Colonic mucosa (tissue), 4 donors: Measurements from ENCODE around the gene FGA. TPM values are rescaled to one million over a fixed set of nuclear protein-coding genes. Genes with fewer than 3 reads are reported as not detected.

Source experiments
- DNase-seq: peaks from one replicate; pipeline ENCODE4 v3.0.0-alpha.2; 2020
- H3K27ac ChIP-seq: fragments of 200-600 bp; one replicate; pipeline ENCODE4 v1.8.0; 2021
- H3K27me3 ChIP-seq: fragments of 200-600 bp; one replicate; pipeline ENCODE4 v1.8.0; 2021
- H3K36me3 ChIP-seq: fragments of 200-600 bp; one replicate; pipeline ENCODE4 v1.8.0; 2021
- H3K4me1 ChIP-seq: fragments of 200-600 bp; one replicate; pipeline ENCODE4 v1.8.0; 2021; ENCODE audit warnings: mild to moderate bottlenecking
- H3K4me3 ChIP-seq: fragments of 200-600 bp; one replicate; pipeline ENCODE4 v1.8.0; 2021
- H3K9ac ChIP-seq, 2 donors: one replicate each; pipeline ENCODE4 v1.7.0; 2013; ENCODE audit warnings: control low read depth in 2 of 2, low read depth in 2 of 2, low read length in 2 of 2
- H3K9me3 ChIP-seq: fragments of 200-600 bp; one replicate; pipeline ENCODE4 v1.8.0; 2021
- intact Hi-C: fragments of 100-400 bp; cut with DNase I; formaldehyde crosslinking; loops from one replicate; pipeline ENCODE4 v1.14.1; 2022
- total RNA-seq, 2 donors: library from RNA; stranded (reverse); fragmentation: NEBNext Ultra II Directional in 1 of 2; extraction: Animal tissue kit (Norgen Biotek cat#: 25700) in 1 of 2; gene quantifications; one replicate each; pipeline ENCODE4 v1.2.1, GENCODE V29; 2021
- TF ChIP-seq, protein P1 (sequence below): fragments of 200-600 bp; IDR thresholded peaks from one replicate; pipeline ENCODE4 v1.8.0; 2022; ENCODE audit warnings: antibody characterized with exemption, mild to moderate bottlenecking
- donor health status: healthy.
- donor health status: DM: no; HTN: no; CAD: no.
- donor health status: DM: no; HTN: no; CAD: no.

The FGA gene
- total RNA-seq, 2 donors from 2014 or later, result 0.24 to 9.2 TPM

DNA sequence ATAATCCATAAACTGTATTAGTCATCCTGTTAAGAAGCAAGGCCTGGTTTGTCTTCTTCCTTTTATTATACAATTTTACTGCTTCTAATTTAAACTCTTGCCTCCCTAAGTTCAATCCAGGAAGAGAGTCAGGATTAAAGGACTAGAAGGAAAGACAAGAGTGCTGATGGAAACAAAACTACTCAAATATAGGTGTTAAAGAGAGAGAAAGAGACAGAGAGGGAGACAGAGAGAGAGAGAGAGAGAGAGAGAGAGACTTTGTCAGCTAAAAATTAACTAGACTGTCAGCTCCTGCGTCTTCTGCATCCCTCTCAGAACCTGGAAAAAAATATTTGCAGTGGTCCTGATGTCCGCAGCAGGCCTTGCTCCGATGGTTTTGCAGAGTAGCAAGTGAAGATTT is 35.4 kb upstream of the FGA start:
- DNase-seq, result no peak
- intact Hi-C loops, result no loop called here
- no peak overlapping the region for H3K27ac ChIP-seq
- H3K9ac ChIP-seq, result no peak overlapping the region
- no peaks in the 10 kb centered on the region for H3K36me3 ChIP-seq
- no peaks in the 10 kb centered on the region for H3K27me3 ChIP-seq
- H3K9me3 ChIP-seq, result no peaks in the 10 kb centered on the region
- no peak overlapping the region for H3K4me3 ChIP-seq
- TF ChIP-seq, protein P1, sequence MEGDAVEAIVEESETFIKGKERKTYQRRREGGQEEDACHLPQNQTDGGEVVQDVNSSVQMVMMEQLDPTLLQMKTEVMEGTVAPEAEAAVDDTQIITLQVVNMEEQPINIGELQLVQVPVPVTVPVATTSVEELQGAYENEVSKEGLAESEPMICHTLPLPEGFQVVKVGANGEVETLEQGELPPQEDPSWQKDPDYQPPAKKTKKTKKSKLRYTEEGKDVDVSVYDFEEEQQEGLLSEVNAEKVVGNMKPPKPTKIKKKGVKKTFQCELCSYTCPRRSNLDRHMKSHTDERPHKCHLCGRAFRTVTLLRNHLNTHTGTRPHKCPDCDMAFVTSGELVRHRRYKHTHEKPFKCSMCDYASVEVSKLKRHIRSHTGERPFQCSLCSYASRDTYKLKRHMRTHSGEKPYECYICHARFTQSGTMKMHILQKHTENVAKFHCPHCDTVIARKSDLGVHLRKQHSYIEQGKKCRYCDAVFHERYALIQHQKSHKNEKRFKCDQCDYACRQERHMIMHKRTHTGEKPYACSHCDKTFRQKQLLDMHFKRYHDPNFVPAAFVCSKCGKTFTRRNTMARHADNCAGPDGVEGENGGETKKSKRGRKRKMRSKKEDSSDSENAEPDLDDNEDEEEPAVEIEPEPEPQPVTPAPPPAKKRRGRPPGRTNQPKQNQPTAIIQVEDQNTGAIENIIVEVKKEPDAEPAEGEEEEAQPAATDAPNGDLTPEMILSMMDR, result no peak
- peaks cover 3% of the 10 kb centered on the region for H3K4me1 ChIP-seq

DNA sequence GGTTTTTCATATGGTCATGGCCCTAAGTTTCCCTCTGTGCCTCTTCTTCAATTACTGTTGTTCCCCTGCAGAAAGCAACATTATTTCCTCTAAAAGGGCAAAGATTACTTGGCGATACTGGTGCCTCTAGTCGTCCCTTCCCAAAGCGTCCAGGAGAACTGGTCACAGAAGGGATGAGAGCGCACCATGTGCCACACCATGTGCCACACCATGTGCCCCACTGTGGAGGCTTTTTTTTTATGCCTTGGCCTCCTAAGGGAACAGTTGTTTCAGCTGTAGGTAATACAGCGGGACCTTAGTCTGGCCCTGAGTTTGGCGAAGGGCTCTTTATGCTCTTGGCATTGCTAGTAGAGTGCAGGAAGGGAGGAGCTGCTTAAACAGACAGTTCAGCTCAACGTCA is 33.5 kb upstream of the FGA start:
- H3K4me3 ChIP-seq, result no peak overlapping the region
- H3K27me3 ChIP-seq, result no peaks in the 10 kb centered on the region
- TF ChIP-seq, protein P1, result no peak
- H3K27ac ChIP-seq, result no peak overlapping the region
- no peaks in the 10 kb centered on the region for H3K9me3 ChIP-seq
- DNase-seq, result no peak
- peaks cover 3% of the 10 kb centered on the region for H3K4me1 ChIP-seq
- intact Hi-C loops, result loop anchor here (2.0 kb wide), 1 partner anchor 65 kb away; no protein-coding TSS in a partner anchor
- H3K9ac ChIP-seq, result no peak overlapping the region
- H3K36me3 ChIP-seq, result no peaks in the 10 kb centered on the region

DNA sequence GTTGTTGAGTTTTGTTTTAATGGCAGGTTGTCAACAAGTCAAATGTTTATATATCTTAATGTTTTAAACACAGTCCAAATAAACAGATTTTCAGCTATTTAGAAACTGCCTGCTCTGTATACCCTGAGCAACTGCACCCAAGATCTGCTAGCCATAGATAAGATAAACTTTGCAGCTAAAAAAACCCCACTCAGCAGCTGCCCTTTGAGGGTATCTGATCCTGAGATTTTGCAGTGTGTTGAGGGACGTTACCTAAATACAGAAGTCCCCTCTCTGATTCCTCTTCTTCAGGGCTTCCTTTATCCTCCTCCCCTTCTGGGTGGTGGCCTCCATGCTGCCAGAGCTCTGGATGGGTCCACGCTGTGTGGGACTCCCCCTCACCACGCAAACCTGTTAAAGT is 32.9 kb upstream of the FGA start:
- Histone ChIP-seq H3K36me3 (no peaks in the 10 kb centered on the region), H3K4me1 (peaks cover 3% of the 10 kb centered on the region), H3K9ac (no peak overlapping the region), H3K27ac (no peak overlapping the region), H3K4me3 (no peak overlapping the region), H3K27me3 (no peaks in the 10 kb centered on the region), H3K9me3 (no peaks in the 10 kb centered on the region)
- DNase-seq, result no peak
- intact Hi-C loops, result loop anchor here (2.0 kb wide), 1 partner anchor 65 kb away; no protein-coding TSS in a partner anchor
- TF ChIP-seq, protein P1, result no peak

DNA sequence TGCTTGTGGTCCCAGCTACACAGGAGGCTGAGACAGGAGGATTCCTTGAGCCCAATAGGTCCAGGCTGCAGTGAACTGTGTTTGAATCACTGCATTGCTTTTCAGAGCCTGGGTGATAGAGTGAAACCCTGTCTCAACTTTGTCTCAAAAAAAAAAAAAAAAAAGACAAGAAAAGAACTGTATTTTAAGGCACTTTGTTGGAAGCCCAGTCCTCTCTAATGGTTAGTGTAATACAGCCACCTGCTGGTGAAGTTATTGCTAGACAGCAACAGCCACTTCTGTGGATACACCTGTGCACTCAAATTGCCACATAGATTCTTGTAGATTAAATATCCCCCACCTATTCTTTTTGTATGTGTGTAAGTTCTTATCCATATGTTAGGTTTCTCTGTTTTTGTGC is 32.1 kb upstream of the FGA start:
- Histone ChIP-seq H3K27ac (no peak overlapping the region), H3K27me3 (no peaks in the 10 kb centered on the region), H3K9me3 (no peaks in the 10 kb centered on the region), H3K4me1 (peaks cover 3% of the 10 kb centered on the region), H3K9ac (no peak overlapping the region), H3K4me3 (no peak overlapping the region), H3K36me3 (no peaks in the 10 kb centered on the region)
- peak; percentile 24 for DNase-seq
- intact Hi-C loops, result loop anchor here (2.0 kb wide), 1 partner anchor 64 kb away; no protein-coding TSS in a partner anchor
- TF ChIP-seq, protein P1, result peak; percentile 44

DNA sequence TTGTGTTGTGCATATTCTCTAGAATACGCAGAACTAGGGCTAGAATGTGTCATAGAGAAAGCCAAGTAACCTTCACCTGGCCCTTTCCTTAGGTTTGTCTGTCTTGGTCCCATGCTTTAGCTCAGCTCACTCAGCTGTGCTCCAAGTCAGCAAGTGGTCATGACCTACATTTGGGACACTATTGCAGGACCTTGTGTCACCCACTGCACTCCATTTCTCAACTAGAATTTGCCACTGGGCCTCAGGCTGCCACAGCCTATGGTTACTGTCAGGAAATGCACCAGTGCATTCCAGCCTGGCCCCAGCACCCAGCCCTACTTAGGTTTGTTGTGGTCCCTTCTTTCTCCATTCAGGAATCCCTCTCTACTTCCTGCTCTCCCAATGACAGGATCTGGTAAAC is 29.6 kb upstream of the FGA start:
- Histone ChIP-seq H3K27ac (no peak overlapping the region), H3K4me3 (no peak overlapping the region), H3K9me3 (no peaks in the 10 kb centered on the region), H3K9ac (no peak overlapping the region), H3K36me3 (no peaks in the 10 kb centered on the region), H3K27me3 (no peaks in the 10 kb centered on the region), H3K4me1 (no peaks in the 10 kb centered on the region)
- intact Hi-C loops, result no loop called here
- TF ChIP-seq, protein P1, result no peak
- no peak for DNase-seq
